HG03558 (cell line): Measurements from ENCODE around the gene SEMA3E.
"Not testable (repeated sequence)": the region's sequence is repeated elsewhere in the genome, so short reads cannot be mapped to it uniquely, and the experiment has no call there.

Experiments
- ATAC-seq: cut with Tn5 transposase; IDR thresholded peaks from one replicate; pipeline ENCODE4 v1.9.1; 2021; ENCODE audit warnings: moderate number of reproducible peaks; ENCODE audit not compliant: unreplicated experiment; ENCODE audit errors: extremely low read depth

SEMA3E gene

DNA sequence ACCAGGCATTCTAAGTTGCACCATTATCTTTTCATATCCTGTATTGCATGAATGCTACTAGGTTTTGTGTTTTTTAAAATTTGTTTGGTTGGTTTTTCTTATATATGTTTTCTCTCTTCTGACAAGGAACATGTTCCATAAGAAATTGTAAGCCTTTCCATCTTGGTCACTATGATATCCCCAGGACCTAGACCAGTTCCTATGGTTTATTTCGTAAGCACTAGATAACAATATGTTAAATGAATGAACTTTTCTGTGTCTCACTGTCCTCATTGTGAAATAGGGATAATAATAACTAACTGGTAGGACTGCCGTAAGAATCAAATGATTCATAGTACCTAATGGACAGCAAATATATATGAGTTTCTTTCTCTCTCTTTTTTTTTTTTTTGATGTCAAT lies 146.3 kb downstream of the SEMA3E start:
- ATAC-seq: no peak

DNA sequence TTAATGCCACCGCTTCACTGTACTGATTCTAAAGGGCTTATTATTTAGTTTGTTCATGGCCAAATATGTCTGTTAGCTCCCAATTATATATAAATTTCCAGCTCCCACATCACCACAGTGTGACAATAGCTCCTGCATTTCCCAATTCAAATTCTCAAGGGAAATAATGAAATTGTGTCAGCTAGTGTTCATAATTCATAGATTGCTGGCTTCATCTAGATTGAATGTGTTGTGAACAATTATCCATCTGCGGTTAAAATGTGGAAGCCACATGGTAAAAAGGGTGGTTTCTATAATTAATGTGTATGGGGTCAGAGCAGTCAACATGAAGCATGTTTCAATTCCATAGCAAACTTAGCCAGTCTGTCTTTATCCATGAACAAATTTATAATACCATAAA lies 154.3 kb downstream of the SEMA3E start:
- no peak for ATAC-seq

DNA sequence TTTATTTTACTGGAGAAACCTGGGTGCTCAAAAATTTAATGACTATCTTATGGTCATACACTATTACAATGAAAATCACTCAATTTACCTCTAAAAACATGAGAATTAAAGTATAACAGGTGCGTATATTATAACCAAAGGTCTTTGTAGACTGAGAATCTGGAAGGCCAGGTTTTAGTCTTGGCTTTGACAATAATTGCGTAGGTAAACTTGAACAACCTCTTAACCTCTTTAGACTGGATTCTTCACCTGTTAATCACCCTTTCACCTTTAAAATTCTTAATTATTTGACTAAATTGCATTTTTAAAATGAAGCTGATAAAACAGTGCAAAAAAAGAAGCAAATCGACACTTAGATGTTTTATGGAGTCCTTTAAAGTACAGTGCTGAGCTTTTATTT lies 156.1 kb downstream of the SEMA3E start:
- ATAC-seq: no peak

DNA sequence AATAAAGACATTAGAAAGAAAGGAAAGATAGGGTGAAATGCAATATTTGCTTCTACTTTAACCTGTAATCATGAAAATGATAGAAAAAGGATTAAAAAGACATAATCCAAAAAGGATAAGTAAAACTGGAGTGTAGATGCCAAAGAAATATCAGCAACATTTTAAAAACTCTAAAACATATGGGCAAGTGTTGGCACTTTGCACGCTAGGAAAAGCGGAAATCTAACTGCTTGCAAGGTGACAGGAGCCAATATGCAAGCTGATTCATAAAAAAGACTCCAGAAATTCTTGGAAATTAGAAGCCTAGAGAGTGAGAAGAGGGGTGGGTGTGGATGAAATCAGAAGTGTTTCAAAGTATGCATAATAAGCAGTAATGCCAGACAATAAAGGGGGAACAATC lies 161.1 kb downstream of the SEMA3E start:
- no peak for ATAC-seq

DNA sequence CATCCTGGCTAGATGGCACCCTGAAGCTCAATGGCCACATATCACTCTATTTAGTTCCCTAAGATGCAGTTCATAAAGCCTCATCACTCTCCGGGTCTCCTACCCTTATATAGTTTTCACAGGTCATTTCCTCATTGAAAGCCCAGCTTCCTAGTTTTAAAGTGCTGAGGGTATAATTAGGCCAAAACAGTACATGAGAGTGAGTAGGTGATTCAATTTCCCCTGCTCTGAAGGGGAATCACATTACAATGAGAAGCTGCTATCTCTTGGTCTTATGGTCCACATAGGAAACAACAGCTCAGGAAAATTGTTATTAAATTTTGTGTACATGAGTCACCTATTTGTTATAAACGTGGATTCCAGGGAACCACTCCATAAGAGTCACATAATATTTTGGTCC lies 162.0 kb downstream of the SEMA3E start:
- ATAC-seq: no peak

DNA sequence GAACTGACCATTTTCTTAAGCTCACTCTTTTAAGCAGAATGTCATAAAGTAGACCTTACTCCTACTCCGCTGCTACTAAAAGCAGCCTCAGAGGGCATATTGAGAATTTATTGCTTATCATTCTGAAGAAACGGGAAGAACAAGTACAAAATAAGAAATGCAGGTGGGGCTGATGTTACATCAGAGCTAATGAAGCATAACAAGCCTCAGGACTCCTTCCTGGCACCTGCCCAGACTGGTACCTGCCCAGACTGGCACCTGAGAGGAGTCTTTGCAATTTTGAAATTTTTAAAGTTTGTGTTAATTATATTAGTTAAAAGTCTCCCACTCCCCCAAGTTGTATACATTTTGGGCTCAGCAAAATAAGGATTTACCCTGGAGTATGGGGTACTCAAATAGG lies 162.4 kb downstream of the SEMA3E start:
- no peak for ATAC-seq

DNA sequence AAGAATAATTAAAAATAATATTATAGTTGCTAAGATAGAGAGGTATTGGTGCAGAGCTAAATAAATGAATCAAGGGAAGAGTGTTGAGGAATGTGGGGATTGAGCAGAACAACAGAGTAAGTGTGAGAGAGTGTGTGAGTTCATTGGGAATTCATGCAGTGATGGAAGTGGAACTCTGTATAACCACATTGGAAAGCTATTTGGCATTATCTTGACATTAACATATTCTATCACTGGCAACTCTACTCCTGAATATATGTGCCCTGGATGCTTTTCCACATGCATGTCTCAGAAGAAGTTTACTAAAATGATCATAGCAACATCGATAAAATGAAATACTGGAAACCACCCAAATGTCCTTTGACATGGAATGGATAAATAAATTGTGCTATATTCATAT lies 164.1 kb downstream of the SEMA3E start:
- no peak for ATAC-seq

DNA sequence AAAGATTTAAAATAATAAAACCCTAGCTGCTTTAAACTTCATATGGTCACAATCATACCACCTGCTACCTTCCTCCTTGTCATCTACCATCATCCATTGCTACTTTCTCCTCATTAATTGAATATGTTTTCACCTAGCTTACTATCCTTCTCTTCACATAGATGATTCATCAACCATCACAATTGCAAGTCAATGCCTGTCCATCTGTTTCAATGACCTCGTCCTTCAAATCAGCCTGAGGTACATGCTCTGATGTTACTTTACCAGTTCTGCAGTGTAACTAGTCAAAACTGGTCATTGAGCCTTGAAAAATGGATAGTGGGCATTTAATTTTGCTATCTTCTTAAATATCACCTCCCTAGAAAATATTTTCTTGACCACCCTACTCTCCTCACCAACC lies 164.7 kb downstream of the SEMA3E start:
- ATAC-seq: no peak

DNA sequence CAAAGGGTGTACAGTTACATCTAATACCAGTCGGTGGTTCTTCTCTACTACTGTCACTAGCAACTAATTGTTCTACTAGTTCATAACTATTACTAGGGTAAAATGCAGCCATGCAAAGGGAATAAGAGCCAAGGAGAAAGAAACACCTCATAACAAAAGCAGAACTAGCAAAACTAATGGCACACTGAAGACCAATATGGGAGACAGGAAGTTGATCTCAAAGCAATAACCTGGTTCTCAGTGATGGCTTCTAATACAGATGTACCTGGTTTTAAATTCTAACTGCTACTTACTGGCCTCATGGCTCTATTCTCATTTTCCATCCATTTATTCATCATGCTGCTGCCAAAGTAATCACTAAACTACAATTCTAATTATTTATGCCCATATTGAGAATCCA lies 170.3 kb downstream of the SEMA3E start:
- no peak for ATAC-seq

DNA sequence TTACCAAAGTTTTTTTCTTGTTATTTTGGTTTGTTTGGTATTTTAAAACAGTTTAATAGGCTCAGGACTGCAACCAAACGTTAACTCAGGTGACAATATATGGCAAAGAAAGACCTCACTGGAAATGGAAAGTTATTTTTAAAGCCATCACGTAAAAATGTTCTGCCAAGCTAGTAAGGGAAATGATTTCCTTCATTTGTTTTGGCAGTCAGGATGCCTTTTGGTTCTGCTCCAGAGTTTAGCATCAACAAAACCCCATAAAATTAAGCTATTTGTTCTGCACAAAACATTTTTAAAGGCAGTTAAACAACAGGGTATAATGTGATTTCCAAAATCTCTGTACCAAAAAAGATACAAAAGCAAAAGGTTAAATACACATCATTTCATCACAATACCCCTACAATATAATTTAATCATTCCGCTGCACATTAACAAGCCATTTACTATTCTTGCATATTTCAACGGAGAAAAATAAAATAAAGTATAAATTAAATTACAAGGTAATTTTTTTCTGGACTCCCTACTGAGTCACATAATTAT lies 172.4 kb downstream of the SEMA3E start:
- ATAC-seq: no peak

DNA sequence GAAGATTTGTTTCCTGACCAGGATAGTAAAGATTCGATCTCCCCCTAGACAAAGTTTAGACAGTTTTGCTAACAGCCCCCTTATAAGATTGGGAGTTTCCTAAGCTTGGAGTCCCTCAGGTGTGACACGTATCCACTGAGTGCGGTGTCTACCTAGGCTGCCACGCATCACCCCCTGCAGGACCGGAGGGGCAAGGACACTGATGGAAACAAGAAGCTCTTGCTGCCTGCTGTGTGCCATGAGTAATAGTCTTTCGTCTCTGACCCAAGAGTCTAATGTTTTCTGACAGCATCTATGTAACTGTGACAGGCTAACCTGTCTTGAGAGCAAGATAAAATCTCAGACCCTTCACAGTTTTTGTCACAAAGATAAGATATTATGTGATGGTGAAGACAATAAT lies 173.5 kb downstream of the SEMA3E start:
- ATAC-seq: no peak

DNA sequence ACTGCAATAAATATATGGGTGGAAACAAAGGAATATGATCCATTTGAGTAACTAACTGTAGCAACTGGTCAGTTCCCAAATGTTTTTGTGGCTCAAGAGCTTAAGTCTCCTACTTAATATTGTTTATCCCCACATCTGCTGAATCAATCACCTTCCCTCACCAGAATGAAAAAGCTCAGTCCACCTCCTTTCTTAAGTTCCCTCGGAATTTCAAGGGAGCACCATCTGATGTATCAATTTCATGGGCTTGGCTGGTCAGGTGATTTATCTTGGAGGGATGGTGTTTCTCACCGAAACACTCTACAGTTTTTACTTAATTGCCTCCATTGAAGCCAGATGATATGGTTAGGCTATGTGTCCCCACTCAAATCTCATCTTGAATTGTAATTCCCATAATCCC lies 176.6 kb downstream of the SEMA3E start:
- no peak for ATAC-seq

DNA sequence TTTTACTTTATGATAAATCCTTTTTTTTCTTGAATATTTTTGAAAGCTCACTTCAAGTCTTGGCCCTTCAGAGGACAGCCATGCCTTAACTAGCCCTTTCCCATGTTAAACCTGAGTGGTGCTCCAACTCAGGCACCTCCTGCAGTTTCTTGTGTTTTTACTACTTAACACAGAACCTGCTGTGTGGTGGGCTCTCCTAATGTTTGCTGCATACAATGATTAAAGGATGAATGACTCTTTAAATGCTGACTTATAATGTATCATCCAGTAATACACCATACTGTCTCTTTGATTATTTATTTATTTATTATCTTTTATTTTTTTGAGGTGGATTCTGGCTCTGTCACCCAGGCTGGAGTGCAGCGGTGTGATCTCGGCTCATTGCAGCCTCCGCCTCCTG lies 179.4 kb downstream of the SEMA3E start:
- no peak for ATAC-seq

DNA sequence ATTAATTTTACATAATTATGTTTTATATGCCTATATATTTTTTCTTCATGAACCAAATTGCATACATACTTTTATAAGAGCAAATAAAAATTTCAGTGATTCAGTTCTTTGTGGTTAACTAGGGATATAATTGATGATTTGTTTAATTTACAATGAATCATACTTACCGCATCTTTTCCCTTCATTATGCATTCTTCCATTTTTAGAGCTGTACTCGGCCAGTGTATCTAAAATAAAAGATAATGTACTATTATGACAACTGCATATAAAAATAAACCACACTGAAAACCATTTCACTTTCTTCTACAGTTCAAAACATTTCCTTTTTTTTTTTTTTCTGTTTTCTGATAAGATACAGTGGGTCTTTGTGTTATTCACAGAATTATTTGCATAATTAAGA lies 179.9 kb downstream of the SEMA3E start:
- ATAC-seq: no peak

DNA sequence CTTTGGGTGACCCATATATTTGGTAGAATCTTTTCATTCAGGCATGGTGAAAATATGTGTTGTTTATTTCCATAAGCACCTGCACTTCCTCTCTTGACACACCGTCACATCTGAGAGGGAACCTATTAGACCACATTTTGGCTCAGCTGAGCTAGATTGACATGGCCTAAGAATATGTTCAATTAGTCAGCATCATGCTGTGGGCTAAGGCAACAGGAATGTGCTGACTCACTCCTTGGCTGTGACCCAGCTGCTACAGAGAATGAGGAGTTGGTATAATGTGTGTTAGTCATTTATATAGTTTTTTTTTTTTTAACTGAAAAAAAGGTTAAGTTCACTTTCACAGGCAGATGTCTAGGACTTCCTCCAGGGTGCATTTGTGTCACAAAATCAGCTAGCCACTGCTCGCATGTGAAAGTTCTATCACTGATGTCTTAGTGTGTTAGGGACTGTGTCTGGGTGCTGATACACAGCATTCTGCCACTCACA lies 180.6 kb downstream of the SEMA3E start:
- peak; percentile 94 for ATAC-seq

DNA sequence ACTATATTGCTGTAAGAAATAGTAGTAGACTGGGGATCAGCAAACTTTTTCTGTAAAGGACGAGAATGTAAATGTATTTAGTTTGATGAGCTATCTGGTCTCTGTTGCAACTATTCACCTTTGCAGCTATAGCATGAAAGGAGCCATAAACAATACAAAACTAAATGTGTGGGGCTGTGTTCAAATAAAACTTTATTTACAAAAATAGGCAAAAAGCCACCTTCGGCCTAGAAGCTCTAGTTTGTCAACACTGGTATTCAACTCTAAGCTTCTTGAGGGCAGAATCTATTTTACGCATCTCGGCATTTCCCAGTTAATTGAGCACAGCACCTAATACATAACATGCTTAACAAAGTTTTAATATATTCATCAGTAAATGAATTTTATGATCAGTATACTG lies 181.4 kb downstream of the SEMA3E start:
- ATAC-seq: no peak

DNA sequence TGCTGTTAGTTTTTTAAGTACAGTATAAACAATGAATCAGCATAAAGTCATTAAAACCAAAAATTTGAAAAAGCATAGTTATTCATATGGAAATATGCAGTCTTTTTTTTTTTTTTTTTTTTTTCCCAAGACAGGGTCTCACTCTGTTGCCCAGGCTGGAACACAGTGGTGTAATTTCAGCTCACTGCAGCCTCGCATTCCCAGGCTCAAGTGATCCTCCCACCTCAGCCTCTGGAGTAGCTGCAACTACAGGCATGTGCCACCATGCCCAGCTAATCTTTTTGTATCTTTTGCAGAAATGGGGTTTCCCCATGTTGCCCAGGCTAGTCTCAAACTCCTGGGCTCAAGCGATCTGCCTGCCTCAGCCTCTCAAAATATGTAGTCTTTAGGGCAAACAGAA lies 182.0 kb downstream of the SEMA3E start:
- ATAC-seq: no peak

DNA sequence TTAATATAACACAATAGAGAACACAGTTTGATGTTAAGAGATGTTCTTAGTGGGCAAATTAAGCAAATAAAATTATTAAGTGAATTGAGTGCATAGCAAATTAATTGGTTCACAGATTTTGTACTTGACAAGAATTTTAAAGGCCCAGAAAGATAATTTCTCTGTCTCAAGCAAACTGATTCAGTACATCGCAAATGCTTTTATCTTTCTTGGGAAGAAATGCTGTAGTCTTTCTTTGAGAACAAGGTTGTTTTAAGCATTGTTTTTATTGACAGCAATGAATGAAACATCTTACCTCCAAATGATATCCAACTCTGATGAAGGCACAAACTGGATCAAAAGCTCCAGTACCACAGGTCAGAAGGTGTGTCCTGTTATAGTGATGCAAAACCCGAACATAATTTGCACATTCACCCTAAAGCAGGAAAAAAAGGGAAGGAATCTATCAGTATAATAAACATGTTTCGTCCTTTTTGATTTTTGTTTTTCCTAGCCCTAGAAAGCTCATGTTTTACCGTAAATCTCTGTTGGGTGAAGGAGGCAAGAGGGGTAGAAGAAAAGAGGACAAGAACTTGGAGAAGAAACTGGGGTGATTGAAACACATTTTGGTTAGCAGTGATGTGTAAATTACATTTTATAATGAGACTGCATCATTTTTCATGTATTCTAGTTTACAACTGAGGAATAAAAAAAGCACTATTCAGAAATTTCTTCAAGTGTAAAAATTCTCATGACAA lies 182.6 kb downstream of the SEMA3E start:
- no peak for ATAC-seq

DNA sequence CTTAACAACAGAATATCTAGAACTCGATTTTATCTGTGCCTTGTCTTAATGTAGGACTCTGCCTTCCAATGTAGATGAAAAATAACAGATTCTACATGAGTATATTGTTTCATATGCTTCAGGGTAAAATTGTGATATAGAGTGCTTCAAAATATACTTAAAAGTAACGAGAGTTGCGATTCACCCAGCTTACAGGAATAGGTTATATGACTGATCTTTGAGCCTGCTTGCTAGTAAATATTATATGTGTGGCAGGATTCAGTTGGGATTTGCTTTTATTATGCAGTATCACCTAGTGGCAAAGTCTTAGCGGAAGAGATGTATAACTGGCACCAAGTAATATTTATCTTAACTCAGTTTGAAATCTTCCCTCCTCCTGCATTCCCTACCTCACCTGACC lies 183.3 kb downstream of the SEMA3E start:
- ATAC-seq: no peak

DNA sequence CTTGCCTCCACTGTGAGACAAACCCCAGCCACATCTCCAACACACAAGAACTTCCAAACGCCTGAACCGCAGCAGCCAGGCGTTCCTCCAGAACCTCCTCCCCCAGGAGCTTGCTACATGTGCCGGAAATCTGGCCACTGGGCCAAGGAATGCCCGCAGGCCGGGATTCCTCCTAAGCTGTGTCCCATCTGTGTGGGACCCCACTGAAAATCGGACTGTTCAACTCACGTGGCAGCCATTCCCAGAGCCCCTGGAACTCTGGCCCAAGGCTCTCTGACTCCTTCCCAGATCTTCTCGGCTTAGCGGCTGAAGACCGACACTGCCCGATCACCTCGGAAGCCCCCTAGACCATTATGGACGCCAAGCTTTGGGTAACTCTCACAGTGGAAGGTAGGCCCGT lies 187.1 kb downstream of the SEMA3E start:
- not testable (repeated sequence) for ATAC-seq

DNA sequence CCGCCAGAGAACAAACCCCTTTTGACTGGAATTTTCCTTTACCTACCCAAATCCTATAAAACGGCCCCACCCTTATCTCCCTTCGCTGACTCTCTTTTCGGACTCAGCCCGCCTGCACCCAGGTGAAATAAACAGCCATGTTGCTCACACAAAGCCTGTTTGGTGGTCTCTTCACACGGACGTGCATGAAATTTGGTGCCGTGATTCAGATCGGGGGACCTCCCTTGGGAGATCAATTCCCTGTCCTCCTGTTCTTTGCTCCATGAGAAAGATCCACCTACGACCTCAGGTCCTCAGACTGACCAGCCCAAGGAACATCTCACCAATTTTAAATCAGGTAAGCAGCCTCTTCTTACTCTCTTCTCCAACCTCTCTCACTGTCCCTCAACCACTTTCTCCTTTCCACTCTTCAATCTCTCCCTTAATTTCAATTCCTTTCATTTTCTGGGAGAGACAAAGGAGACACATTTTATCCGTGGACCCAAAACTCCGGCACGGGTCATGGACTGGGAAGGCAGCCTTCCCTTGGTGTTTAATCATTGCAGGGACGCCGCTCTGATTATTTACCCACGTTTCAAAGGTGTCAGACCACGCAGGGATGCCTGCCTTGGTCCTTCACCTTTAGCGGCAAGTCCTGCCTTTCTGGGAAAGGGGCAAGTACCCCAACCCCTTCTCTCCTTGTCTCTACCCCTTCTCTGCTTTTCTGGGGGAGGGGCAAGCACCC lies 188.8 kb downstream of the SEMA3E start:
- not testable (repeated sequence) for ATAC-seq
